ENCODE data around the gene GAP43. TPM values are rescaled to one million over a fixed set of nuclear protein-coding genes. Genes with fewer than 3 reads are reported as not detected.
A peak's percentile ranks its signal among the peaks of the same experiment; 100 is the strongest.

GAP43 gene
- total RNA-seq, 1 experiment from 2014 or later: not detected

GRCh38 chr3:115624901-115625300, 1.6 kb downstream of the GAP43 start:
- no peak for DNase-seq (ENCODE audit: low read depth, low spot score)
- in situ Hi-C loops (cut with HindIII; ENCODE audit: low pct_unique_long_range_greater_than_20kb, low sequenced_read_pairs): no loop called here

GRCh38 chr3:115626006-115626409, 2.7 kb downstream of the GAP43 start:
- in situ Hi-C loops (cut with HindIII; ENCODE audit: low pct_unique_long_range_greater_than_20kb, low sequenced_read_pairs): no loop called here
- no peak for DNase-seq (ENCODE audit: low read depth, low spot score)

DNA sequence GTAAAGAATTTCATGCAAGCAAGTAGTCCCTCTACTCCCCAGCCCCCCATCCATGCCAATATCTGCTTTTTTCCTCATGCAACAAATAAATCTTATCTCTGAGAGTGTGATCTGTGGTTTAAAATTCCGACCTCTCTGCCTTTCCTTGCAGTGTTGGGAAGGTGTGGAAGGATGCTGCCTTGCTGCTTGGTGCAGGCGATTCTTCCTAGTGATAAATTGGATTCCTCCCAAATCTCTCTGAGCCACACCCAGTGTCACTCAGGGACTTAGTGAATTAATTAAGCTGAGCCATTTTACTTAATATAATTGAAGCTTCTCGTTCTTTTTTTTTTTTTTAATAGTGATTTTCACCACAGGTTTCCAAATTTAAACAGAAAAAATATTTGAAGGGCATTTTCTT, 3.4 kb downstream of the GAP43 start:
- in situ Hi-C loops (cut with HindIII; ENCODE audit: low pct_unique_long_range_greater_than_20kb, low sequenced_read_pairs): no loop called here
- DNase-seq (ENCODE audit: low read depth, low spot score): no peak

DNA sequence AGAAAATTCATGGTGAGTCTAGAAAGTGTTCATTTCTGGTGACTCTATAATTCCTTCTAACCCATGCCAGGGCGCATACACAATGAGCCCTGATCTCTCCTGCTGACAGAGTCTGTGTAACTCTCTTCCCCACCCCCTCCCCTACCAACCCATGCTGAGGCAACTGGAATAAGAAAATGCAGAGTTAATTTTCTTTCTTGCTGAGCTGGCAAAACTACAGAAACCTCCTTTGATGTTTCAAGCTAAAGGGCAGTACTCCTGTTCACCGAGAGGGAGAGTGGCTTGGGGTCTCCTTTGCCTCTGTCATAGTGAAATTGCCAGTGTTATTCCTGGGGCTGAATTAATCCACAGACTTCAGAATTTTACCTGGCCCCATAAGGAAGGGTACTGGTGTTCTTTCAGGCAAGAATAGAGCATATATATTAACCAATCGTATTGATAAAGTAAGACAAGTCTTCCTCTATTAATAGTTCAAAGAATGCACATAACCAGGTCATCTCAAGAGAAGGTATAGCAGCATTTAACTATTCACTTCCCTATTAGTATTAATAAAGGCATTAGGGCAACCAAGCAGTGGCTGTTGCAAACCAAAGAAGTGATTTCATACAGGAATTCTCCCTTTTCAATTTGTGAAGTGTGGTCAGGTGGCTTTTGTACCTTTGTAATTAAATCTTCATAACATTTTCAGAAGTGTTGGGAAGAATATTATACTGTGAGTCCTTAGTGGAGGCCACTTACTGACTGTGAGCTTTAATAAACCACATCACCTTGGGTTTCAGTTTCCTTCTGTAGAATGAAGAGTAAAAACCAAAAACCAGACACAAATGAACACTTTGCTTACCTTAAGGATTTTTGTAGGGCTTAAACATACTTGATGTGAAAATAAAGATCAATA, 4.1 kb downstream of the GAP43 start:
- in situ Hi-C loops (cut with HindIII; ENCODE audit: low pct_unique_long_range_greater_than_20kb, low sequenced_read_pairs): no loop called here
- no peak for DNase-seq (ENCODE audit: low read depth, low spot score)

DNA sequence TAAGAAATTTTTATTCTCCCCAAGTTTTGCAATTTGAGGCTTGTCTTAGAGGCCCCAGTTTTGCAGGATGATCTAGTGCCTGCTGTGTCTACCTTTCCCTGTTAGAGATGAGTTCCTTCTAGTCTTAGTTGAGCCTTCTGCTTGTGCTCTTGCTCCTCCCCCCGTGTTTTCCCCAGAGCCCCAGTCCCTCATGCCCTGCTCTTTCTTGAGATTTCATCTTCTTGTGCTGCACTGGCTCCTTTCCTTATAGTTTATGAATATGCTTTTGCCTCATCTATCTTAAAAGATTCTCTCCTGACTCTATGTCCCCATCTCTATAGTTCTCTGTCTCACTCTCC, 4.7 kb downstream of the GAP43 start:
- no peak for DNase-seq (ENCODE audit: low read depth, low spot score)
- in situ Hi-C loops (cut with HindIII; ENCODE audit: low pct_unique_long_range_greater_than_20kb, low sequenced_read_pairs): no loop called here

DNA sequence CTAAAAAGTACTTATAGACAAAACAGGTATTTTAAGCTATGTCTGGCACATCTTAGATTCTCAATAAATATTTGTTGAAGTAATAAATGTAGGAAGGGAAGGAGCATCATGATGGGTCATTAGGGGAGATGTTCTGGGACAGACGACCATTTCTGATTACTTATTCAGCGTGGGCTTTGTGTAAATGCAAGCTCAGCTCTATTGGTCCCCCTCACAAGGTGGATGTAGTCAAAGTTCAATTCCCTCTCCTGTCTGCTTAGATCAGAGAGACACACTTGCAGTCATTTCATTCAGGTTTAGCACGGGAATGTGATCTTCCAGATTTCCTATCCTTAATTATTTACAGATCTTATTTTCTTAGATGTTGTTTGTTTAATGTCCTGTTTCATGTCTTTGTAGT, 7.5 kb downstream of the GAP43 start:
- in situ Hi-C loops (cut with HindIII; ENCODE audit: low pct_unique_long_range_greater_than_20kb, low sequenced_read_pairs): no loop called here
- no peak for DNase-seq (ENCODE audit: low read depth, low spot score)

DNA sequence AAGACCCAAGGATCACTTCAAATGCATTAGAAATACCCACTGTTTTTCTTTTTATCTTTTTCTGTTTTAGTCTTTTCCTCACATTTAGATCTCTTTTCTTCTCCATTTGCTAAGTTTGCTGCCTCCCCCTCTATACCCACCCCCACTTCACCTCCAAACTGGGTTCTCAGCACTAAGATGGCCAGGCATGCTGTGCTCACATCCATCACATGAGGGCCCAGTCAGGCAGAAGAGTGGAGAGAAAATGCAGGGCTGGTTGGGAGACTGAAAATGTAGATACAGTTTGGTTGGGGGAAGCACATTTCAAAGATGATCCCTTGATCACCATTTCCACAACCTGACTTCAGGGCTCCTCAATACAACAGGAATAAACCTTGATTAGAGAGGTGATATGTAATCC, 8.7 kb downstream of the GAP43 start:
- in situ Hi-C loops (cut with HindIII; ENCODE audit: low pct_unique_long_range_greater_than_20kb, low sequenced_read_pairs): no loop called here

DNA sequence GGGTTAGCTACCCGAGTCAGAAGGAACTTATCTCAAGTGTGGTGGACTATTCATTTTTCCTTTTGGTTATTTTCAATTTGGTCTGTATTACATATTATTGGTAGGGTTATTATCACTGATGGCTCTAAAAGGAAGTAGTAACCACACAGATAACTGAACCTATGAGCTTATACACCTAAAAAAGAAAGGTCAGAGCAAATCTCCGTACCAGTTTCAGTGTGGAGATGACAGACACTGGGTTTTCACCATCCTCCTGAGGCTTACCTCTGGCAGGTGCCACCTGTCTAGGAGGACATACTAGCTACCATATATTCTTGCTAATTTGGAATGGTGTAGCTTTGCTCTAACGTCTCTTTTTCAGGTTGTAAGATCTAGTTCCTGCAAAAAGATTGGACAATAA, 10.2 kb downstream of the GAP43 start:
- DNase-seq (ENCODE audit: low read depth, low spot score): no peak
- in situ Hi-C loops (cut with HindIII; ENCODE audit: low pct_unique_long_range_greater_than_20kb, low sequenced_read_pairs): no loop called here

More for the DNA sequence above, 8.7 kb downstream of the GAP43 start:
- DNase-seq (ENCODE audit: low read depth, low spot score): no peak

DNA sequence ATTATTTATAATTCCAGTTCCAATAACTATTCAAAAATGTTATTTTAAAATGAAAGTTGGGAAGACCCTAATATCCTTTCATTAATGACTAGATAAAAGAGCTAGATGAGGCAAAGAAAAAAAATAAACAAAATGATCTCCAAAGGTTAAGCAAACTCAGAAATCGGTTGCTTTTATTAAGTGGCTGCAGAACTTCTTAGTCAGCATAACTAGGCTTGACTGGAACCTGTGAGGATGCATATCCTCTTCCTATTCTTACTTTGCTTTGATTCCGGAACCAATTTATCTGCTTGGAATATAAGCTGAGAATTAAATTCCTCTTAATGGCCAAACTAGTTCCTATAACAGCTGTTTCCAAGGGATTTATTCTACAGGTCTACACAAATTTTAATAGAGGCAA, 10.7 kb downstream of the GAP43 start:
- in situ Hi-C loops (cut with HindIII; ENCODE audit: low pct_unique_long_range_greater_than_20kb, low sequenced_read_pairs): no loop called here
- no peak for DNase-seq (ENCODE audit: low read depth, low spot score)

- no peak for DNase-seq (ENCODE audit: low read depth, low spot score)
- in situ Hi-C loops (cut with HindIII; ENCODE audit: low pct_unique_long_range_greater_than_20kb, low sequenced_read_pairs): no loop called here
These were observed 12.1 kb downstream of the GAP43 start for GRCh38 chr3:115635406-115635805.

- no peak for DNase-seq (ENCODE audit: low read depth, low spot score)
- in situ Hi-C loops (cut with HindIII; ENCODE audit: low pct_unique_long_range_greater_than_20kb, low sequenced_read_pairs): no loop called here
These were observed 14.9 kb downstream of the GAP43 start for GRCh38 chr3:115638241-115638640.

GRCh38 chr3:115638991-115639390, 15.7 kb downstream of the GAP43 start:
- DNase-seq (ENCODE audit: low read depth, low spot score): no peak
- in situ Hi-C loops (cut with HindIII; ENCODE audit: low pct_unique_long_range_greater_than_20kb, low sequenced_read_pairs): no loop called here

DNA sequence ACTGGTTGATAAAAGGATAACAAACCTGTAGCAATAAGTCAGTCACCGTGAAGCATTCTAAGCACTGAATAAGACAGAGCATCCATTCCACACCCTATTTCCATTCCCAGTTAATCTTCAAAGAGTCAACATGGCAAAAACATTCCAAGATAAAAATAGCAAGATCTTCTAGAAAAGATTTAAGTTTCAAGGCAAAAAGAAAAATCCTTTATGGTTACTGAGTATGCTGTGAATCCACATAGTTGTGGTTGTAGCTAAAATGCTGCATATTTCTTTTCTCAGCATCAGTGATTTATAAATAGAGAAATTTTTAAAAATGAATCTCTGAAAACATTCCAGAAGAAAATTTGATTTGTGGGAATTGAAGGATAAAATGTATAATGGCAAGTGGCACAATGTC, 21.1 kb downstream of the GAP43 start:
- in situ Hi-C loops (cut with HindIII; ENCODE audit: low pct_unique_long_range_greater_than_20kb, low sequenced_read_pairs): no loop called here

DNA sequence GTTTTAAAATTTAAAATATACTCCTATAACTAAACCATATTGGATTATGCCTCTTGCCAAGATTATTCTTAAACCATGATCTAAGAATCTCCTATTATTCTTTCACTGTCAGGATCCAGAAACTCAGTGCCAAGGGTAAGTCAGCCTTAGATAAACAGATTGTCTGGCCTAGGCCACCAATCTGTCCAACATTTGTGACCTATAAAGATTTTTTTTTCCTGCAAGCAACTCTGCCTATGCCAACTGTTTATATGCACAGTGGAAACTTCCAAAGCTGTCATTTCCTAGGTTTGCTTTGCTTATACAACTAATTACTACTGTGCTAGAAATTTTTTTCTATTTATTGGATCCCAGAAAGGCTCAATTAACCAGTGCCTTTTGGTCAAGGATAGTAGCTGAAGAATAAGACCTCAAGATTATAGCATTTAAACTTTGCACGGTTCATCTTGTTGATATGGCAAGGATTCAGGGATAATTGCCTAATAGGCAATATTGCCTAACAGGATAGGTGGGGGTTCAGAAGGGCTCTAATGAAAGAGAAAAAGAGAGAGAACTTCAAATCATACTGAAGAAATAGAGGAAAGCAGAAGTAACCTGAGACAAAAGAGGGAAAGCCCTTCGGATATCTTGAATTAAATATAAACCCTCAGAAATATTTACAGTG, 22.8 kb downstream of the GAP43 start:
- in situ Hi-C loops (cut with HindIII; ENCODE audit: low pct_unique_long_range_greater_than_20kb, low sequenced_read_pairs): no loop called here
- no peak for DNase-seq (ENCODE audit: low read depth, low spot score)

More for the DNA sequence above, 21.1 kb downstream of the GAP43 start:
- DNase-seq (ENCODE audit: low read depth, low spot score): no peak

DNA sequence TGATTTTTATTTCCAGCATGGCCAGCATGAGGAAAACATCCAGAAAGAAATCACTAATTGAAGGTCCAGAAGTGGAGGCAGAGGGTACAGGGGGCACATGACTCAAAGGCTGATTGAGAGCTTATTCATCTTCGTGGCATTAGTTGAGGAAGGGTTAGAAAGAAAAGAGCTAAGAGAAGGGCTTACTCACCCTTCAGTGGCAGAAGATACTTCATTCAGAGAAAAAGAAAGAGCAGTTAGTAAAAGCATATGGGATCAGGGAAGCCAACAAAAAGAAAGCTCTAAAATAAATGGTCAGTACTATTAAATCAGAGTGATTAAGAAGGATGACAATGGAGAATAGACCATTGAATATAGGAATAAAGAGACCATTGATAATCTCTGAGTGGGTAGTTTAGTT, 25.2 kb downstream of the GAP43 start:
- DNase-seq (ENCODE audit: low read depth, low spot score): peak; percentile 43
- in situ Hi-C loops (cut with HindIII; ENCODE audit: low pct_unique_long_range_greater_than_20kb, low sequenced_read_pairs): no loop called here

GRCh38 chr3:115651087-115651486, 27.8 kb downstream of the GAP43 start:
- no peak for DNase-seq (ENCODE audit: low read depth, low spot score)
- in situ Hi-C loops (cut with HindIII; ENCODE audit: low pct_unique_long_range_greater_than_20kb, low sequenced_read_pairs): no loop called here

- in situ Hi-C loops (cut with HindIII; ENCODE audit: low pct_unique_long_range_greater_than_20kb, low sequenced_read_pairs): no loop called here
- no peak for DNase-seq (ENCODE audit: low read depth, low spot score)
These were observed 28.3 kb downstream of the GAP43 start for GRCh38 chr3:115651599-115651998.

DNA sequence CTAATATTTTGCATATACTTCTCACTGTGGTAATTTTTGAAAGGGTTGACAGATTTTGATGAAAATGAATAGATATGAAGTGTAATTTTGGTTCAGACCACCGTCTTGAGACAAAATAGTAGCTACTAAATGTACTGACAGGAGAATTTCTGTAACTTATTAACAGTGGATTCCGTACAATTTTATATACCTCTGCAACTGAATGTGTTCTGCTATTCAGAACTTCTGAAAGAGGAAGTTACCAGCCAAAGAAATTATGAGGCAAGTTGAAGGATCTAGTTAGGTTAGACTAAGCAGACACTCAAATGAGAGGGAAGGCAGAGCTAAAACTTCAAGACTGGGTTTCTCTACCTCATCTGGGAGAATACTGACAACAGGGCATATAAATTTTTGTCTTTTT, 29.4 kb downstream of the GAP43 start:
- DNase-seq (ENCODE audit: low read depth, low spot score): no peak
- in situ Hi-C loops (cut with HindIII; ENCODE audit: low pct_unique_long_range_greater_than_20kb, low sequenced_read_pairs): no loop called here

DNA sequence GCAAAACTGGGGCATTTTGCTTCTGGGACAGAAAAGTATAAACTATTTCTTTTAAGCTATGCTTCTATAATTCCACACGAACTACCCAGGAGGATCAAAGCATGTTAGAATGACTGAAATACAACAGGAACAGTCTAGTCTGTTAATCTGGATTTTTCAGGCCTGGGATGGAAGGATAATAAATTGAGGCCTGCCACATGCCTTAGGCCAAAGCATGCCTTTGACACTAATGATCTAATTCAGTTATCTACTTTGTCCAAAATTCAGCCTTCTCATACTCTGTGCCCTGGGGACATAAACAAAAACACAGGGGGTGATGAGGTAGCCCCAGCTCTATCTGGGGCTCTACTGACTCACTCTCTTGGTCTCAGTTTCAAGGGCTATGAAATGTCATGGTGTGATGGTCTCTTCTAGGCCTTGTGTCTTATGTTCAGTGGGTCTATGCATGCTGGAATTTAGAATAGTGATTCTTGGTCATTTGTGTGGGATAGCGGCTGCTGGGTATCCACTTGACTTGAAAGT, 32.5 kb downstream of the GAP43 start:
- in situ Hi-C loops (cut with HindIII; ENCODE audit: low pct_unique_long_range_greater_than_20kb, low sequenced_read_pairs): no loop called here
- no peak for DNase-seq (ENCODE audit: low read depth, low spot score)

All from SK-MEL-5 (cell line).